HL-60 (cell line): ENCODE results near the gene CFAP90.

Experiments used
- DNase-seq, 2 experiments: peaks; one replicate each; pipeline ENCODE4 v3.0.0-alpha.2; 2010 to 2020; ENCODE audit warnings: low read depth in 1 of 2, low spot score in 1 of 2
- H3K27ac ChIP-seq: fragments of 250-450 bp; sonication (Bioruptor Pico); replicated peaks from 2 replicates; pipeline ENCODE4 v1.5.1; 2020; ENCODE audit warnings: mild to moderate bottlenecking, moderate library complexity
- H3K27me3 ChIP-seq: fragments of 250-450 bp; sonication (Bioruptor Pico); 2 replicates; pipeline ENCODE4 v1.5.1; 2021; ENCODE audit warnings: mild to moderate bottlenecking, moderate library complexity; ENCODE audit not compliant: insufficient read depth, poor library complexity, severe bottlenecking
- H3K4me3 ChIP-seq: replicated peaks from 2 replicates; pipeline ENCODE4 v1.5.1; 2011; ENCODE audit warnings: mild to moderate bottlenecking, control low read depth, low read length; ENCODE audit not compliant: insufficient read depth
- GABPA ChIP-seq: IDR thresholded peaks from 2 replicates; pipeline ENCODE4 v1.6.1; 2012; ENCODE audit warnings: low read depth
- POLR2AphosphoS5 ChIP-seq: IDR thresholded peaks from 2 replicates; pipeline ENCODE4 v1.6.1; 2012; ENCODE audit warnings: low read depth
- SPI1 ChIP-seq: IDR thresholded peaks from 2 replicates; pipeline ENCODE4 v1.6.1; 2012; ENCODE audit warnings: low read depth, mild to moderate bottlenecking, borderline replicate concordance
- TF ChIP-seq, protein P1 (sequence below): IDR thresholded peaks from 2 replicates; pipeline ENCODE4 v1.6.1; 2012; ENCODE audit warnings: low read depth; ENCODE audit not compliant: insufficient replicate concordance
- TF ChIP-seq, protein P2 (sequence below): IDR thresholded peaks from one replicate; pipeline ENCODE4 v1.5.1; 2011; ENCODE audit warnings: low read length, control low read depth, inconsistent platforms; ENCODE audit not compliant: insufficient read depth

Gene CFAP90

DNA sequence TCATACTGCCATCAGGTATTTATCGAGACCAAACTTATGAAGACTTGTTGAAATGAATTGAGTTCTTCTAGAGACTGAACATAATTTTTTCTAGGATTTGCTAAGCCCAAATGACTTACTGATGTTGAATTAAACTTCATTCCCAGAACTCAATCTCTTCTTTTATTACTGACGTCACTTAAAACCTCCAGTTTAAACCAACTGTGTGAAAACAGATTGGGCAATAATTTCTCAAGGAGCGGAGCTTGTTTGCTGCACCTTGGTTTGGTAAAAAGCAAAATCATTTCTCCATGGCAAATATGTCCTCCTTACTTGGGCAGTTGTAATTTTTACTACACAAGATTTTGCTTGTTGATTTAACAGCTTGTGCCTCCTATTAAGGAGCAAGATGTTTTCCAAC, 37.4 kb downstream of the CFAP90 start:
- Histone ChIP-seq H3K27ac (no peak overlapping the region), H3K4me3 (no peak overlapping the region), H3K27me3 (no peaks in the 10 kb centered on the region)
- no peak for DNase-seq
- TF ChIP-seq, protein P1, sequence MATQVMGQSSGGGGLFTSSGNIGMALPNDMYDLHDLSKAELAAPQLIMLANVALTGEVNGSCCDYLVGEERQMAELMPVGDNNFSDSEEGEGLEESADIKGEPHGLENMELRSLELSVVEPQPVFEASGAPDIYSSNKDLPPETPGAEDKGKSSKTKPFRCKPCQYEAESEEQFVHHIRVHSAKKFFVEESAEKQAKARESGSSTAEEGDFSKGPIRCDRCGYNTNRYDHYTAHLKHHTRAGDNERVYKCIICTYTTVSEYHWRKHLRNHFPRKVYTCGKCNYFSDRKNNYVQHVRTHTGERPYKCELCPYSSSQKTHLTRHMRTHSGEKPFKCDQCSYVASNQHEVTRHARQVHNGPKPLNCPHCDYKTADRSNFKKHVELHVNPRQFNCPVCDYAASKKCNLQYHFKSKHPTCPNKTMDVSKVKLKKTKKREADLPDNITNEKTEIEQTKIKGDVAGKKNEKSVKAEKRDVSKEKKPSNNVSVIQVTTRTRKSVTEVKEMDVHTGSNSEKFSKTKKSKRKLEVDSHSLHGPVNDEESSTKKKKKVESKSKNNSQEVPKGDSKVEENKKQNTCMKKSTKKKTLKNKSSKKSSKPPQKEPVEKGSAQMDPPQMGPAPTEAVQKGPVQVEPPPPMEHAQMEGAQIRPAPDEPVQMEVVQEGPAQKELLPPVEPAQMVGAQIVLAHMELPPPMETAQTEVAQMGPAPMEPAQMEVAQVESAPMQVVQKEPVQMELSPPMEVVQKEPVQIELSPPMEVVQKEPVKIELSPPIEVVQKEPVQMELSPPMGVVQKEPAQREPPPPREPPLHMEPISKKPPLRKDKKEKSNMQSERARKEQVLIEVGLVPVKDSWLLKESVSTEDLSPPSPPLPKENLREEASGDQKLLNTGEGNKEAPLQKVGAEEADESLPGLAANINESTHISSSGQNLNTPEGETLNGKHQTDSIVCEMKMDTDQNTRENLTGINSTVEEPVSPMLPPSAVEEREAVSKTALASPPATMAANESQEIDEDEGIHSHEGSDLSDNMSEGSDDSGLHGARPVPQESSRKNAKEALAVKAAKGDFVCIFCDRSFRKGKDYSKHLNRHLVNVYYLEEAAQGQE, result no peak
- TF ChIP-seq, protein P2, sequence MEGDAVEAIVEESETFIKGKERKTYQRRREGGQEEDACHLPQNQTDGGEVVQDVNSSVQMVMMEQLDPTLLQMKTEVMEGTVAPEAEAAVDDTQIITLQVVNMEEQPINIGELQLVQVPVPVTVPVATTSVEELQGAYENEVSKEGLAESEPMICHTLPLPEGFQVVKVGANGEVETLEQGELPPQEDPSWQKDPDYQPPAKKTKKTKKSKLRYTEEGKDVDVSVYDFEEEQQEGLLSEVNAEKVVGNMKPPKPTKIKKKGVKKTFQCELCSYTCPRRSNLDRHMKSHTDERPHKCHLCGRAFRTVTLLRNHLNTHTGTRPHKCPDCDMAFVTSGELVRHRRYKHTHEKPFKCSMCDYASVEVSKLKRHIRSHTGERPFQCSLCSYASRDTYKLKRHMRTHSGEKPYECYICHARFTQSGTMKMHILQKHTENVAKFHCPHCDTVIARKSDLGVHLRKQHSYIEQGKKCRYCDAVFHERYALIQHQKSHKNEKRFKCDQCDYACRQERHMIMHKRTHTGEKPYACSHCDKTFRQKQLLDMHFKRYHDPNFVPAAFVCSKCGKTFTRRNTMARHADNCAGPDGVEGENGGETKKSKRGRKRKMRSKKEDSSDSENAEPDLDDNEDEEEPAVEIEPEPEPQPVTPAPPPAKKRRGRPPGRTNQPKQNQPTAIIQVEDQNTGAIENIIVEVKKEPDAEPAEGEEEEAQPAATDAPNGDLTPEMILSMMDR, result no peak
- TF ChIP-seq GABPA (no peak), SPI1 (no peak), POLR2AphosphoS5 (no peak)

DNA sequence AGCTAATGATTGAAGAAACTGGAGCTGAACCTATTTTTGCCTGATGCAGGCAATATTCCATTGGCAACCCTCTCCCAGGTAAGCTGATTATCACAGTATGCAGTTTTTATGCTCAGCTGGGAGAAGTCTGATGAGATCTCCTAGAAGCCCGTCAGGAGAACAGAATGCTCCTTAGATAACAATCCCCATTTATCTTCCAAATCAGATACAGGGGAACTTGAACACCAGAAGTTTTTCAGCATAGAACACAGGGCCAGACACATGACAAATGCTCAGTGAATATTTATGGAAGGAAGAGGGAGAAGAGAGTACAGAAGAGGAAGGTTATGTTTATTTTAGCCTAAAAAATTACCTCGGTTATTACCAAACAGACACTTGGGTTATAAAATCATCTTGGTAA, 37.9 kb downstream of the CFAP90 start:
- TF ChIP-seq POLR2AphosphoS5 (no peak), GABPA (no peak), SPI1 (no peak)
- TF ChIP-seq, protein P1, result no peak
- TF ChIP-seq, protein P2, result no peak
- no peak for DNase-seq
- no peaks in the 10 kb centered on the region for H3K27me3 ChIP-seq
- no peak overlapping the region for H3K27ac ChIP-seq
- H3K4me3 ChIP-seq, result no peak overlapping the region

DNA sequence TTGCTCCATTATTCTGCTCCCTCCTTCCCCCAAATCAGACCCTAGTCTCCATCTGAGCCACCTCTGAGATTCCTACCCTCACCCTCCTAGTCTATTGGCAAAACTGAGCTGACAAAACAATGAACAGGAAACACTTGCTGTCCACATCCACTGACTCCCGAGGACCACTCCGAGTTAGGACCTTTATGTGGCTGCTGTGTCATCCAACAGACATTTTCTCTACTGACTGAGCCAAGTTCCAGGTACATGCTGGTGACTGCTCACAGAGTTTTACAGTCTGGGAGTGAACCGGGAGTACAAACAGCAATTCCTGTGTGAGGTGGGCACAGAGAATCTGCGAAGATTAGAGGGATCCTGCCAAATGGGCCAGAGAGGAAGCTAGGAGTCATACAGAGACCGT, 39.2 kb downstream of the CFAP90 start:
- no peak for DNase-seq
- no peaks in the 10 kb centered on the region for H3K27me3 ChIP-seq
- no peak overlapping the region for H3K4me3 ChIP-seq

More for the DNA sequence above, 39.2 kb downstream of the CFAP90 start:
- TF ChIP-seq SPI1 (no peak), POLR2AphosphoS5 (no peak), GABPA (no peak)
- TF ChIP-seq, protein P2, result no peak
- TF ChIP-seq, protein P1, result no peak
- H3K27ac ChIP-seq, result no peak overlapping the region
